ENCODE measurements around the gene ST3GAL3.

DNA sequence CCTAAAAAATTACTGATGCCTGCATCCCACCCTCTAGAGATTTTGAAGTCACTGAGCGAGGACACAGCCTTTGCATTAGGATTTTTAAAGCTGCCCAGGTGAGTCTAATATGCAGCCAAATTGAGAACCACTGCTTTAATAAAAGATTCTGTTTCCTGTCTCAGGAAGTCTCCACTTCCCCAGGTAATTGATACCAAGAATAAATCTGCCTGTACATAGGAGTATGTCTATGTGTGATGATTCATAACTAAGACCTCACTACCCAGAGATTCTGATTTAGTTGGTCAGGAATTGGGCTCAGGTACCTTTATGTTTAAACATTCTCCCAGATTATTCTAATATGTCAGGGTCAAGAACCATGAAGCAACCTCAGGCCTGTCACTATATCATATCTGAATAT is 117.5 kb downstream of the ST3GAL3 start:
- TF ChIP-seq POLR2A (IDR thresholded peaks at IDR 0.05) (no peak), CTCF (IDR thresholded peaks at IDR 0.05) (no peak), POLR2AphosphoS5 (IDR thresholded peaks at IDR 0.05) (no peak)
